Nephron (organoid): ENCODE measurements around the gene CDH23.

Source experiments
- H3K27ac Mint-ChIP-seq, 3 experiments: 2 replicates each; pipeline ENCODE4 v1.8.0; 2020; ENCODE audit warnings: mixed read lengths in 3 of 3, mild to moderate bottlenecking in 2 of 3, moderate library complexity in 1 of 3
- H3K27me3 Mint-ChIP-seq: 2 replicates; pipeline ENCODE4 v1.8.0; 2021; ENCODE audit warnings: low read depth, mild to moderate bottlenecking, moderate library complexity, mixed read lengths
- H3K36me3 Mint-ChIP-seq: 2 replicates; pipeline ENCODE4 v1.8.0; 2020; ENCODE audit warnings: low read depth, mixed read lengths
- H3K4me1 Mint-ChIP-seq: 2 replicates; pipeline ENCODE4 v1.8.0; 2020; ENCODE audit warnings: mixed read lengths
- H3K4me3 Mint-ChIP-seq, 3 experiments: 2 replicates each; pipeline ENCODE4 v1.8.0; 2020; ENCODE audit warnings: mild to moderate bottlenecking in 3 of 3, mixed read lengths in 3 of 3, moderate library complexity in 2 of 3
- H3K9me3 Mint-ChIP-seq: 2 replicates; pipeline ENCODE4 v1.8.0; 2020; ENCODE audit warnings: mixed read lengths
- TF ChIP-seq, protein P1 (sequence below), 3 experiments: fragments of 200-600 bp; sonication (generic); IDR thresholded peaks; one replicate each; pipeline ENCODE4 v1.5.0; 2021; ENCODE audit warnings: antibody characterized with exemption in 3 of 3; ENCODE audit not compliant: unreplicated experiment in 3 of 3

Gene CDH23

DNA sequence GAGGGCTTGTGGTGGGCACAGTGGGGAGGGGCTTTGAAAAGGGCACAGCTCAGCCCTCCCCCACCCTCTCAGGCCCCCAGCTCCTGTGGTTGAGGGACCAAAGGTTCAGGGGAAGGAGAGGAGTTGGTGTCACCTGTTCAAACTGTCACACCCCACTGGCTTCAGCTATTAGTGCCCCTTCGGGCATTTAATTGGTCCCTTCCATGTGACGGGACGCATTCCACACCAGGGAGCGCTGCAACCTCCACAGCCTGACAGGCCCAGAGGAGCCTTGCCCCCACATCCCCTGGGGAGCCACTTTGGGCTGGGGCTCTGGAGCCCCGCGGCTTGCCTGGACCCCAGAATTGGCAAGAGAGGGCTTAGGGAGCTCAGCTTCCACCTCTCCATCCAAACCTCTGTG, 247.2 kb downstream of the CDH23 start:
- no peak overlapping the region for H3K4me3 Mint-ChIP-seq
- H3K27me3 Mint-ChIP-seq, result peaks cover 37% of the 10 kb centered on the region
- peaks cover 40% of the 10 kb centered on the region for H3K4me1 Mint-ChIP-seq
- TF ChIP-seq, protein P1, sequence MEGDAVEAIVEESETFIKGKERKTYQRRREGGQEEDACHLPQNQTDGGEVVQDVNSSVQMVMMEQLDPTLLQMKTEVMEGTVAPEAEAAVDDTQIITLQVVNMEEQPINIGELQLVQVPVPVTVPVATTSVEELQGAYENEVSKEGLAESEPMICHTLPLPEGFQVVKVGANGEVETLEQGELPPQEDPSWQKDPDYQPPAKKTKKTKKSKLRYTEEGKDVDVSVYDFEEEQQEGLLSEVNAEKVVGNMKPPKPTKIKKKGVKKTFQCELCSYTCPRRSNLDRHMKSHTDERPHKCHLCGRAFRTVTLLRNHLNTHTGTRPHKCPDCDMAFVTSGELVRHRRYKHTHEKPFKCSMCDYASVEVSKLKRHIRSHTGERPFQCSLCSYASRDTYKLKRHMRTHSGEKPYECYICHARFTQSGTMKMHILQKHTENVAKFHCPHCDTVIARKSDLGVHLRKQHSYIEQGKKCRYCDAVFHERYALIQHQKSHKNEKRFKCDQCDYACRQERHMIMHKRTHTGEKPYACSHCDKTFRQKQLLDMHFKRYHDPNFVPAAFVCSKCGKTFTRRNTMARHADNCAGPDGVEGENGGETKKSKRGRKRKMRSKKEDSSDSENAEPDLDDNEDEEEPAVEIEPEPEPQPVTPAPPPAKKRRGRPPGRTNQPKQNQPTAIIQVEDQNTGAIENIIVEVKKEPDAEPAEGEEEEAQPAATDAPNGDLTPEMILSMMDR (IDR thresholded peaks at IDR 0.05; ENCODE audit: unreplicated experiment in 3 of 3), result no peak
- H3K27ac Mint-ChIP-seq, result no peak overlapping the region
- H3K9me3 Mint-ChIP-seq, result no peaks in the 10 kb centered on the region
- H3K36me3 Mint-ChIP-seq, result no peaks in the 10 kb centered on the region

DNA sequence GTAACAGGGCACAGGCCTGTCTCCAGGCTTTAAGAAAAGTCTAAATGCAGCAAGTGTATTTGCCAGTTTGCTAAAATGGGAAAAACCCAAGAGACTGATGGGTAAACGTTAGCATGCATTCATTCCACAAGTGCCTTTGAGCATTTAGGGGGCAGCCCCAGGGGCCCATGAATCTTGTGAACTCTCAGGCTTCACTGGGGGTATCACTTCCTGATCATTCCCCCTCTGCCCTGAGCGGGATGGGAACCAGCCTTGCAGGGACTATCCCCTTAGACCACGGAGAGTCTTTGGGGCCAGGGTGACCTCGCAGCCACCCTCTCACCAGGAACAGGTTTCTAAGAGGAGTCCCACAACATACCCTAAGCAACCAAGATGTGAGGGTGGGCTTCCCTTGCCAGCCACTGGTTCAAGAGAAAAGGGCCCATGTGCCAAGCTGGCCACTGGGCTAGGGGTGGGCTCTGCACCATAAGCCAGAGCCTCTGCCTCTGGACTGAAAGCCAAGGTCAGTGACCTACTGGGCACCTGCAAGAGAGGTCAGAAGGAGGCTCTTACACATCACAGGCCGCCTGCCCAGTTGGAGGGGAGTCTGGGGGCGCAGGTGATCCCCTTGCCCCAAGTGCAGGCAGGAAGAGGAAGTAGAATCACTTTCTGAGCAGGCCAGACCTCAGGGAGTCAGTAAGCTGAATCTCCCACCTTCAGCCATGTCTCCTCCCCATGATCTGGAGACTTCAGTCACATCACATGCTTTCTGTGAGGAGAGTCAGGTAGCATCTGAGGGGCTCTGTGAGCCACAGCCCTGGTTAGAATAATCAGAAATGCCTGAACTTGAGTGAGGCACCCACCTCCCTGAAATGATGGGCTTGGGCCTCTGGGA, 247.8 kb downstream of the CDH23 start:
- TF ChIP-seq, protein P1 (IDR thresholded peaks at IDR 0.05; ENCODE audit: unreplicated experiment in 3 of 3), result no peak
- Mint-ChIP-seq H3K4me3 (no peak overlapping the region), H3K36me3 (no peaks in the 10 kb centered on the region), H3K27me3 (peaks cover 39% of the 10 kb centered on the region), H3K4me1 (peaks cover 42% of the 10 kb centered on the region), H3K9me3 (no peaks in the 10 kb centered on the region), H3K27ac (no peak overlapping the region)

DNA sequence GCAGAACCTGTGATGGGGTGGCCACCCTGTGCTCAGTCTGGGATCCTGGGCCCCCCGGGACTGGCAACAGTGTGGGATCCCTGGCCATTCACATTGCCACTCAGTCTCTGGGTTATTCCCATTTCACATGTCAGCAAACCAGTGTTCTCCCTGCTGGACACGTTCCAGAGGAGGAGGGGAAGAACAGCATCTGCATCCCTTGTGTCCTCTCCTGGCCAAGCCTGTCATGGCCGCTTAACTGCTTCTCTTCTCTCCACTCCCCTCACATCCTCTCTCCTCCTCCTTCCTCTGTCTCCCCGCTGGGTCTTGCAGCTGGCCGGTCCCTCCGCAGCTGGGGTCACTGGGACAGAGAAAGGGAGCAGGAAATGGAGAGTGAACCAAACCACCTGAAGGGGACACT, 248.5 kb downstream of the CDH23 start:
- TF ChIP-seq, protein P1 (IDR thresholded peaks at IDR 0.05; ENCODE audit: unreplicated experiment in 3 of 3), result no peak
- Mint-ChIP-seq H3K36me3 (no peaks in the 10 kb centered on the region), H3K27me3 (peaks cover 35% of the 10 kb centered on the region), H3K9me3 (no peaks in the 10 kb centered on the region), H3K27ac (no peak overlapping the region), H3K4me1 (peaks cover 35% of the 10 kb centered on the region), H3K4me3 (no peak overlapping the region)

DNA sequence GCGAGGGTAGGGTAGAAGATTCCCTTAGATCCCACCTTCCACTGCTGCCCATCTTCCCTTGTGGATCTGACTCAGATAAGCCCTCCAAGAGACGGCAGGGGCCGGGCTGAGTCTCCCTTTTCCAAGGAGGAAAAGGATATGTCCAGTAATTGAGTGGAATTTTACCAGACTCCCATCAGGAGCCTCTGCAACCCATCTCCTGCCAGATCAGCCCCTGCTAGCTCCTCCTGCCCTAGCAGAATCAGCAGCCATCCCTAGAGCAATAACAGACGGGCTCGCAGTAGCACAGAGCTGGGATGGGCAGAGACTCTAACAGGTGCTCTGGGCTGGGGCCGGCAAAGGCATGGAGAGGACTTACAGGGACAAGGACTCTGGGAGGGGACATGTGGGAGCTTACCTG, 249.3 kb downstream of the CDH23 start:
- peaks cover 38% of the 10 kb centered on the region for H3K27me3 Mint-ChIP-seq
- no peaks in the 10 kb centered on the region for H3K9me3 Mint-ChIP-seq
- TF ChIP-seq, protein P1 (IDR thresholded peaks at IDR 0.05; ENCODE audit: unreplicated experiment in 3 of 3), result no peak
- H3K4me3 Mint-ChIP-seq, result no peak overlapping the region
- peak overlapping the region in 1 of 3 experiments; percentile 16 for H3K27ac Mint-ChIP-seq
- H3K36me3 Mint-ChIP-seq, result no peaks in the 10 kb centered on the region
- peaks cover 33% of the 10 kb centered on the region for H3K4me1 Mint-ChIP-seq

DNA sequence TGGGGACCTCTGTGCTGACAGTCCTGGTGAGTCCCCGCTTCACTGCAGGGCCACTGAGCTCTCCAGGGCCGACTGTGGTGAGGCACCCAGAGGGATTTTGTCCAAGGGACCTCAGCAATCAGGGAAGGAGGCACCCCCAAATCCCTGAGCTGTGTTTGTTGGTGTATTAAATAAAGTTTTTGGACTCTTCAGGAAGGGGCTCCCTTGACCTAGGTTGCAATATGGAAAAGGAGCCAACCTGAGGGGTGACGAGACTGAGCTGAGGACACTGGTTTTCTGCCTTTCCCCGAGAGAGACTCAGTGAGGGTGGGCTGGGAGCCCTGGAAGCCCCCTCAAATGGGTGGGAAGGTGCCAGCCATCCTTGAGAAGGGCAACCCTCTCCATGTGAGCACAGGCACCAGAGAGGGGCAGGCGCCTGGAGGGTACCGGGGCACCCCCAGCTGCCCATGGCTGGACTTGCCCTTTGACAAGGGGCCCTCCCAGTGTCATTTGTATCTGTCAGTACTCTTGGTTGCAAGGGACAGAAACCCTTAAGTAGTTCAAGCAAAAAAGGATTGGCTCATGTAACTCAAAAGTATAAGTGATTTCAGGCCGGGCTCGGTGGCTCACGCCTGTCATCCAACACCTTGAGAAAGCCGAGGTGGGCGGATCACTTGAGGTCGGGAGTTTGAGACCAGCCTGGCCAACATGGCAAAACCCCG, 250.0 kb downstream of the CDH23 start:
- Mint-ChIP-seq H3K27ac (no peak overlapping the region), H3K4me1 (peaks cover 33% of the 10 kb centered on the region), H3K9me3 (no peaks in the 10 kb centered on the region), H3K27me3 (peaks cover 42% of the 10 kb centered on the region), H3K4me3 (no peak overlapping the region), H3K36me3 (no peaks in the 10 kb centered on the region)
- TF ChIP-seq, protein P1 (IDR thresholded peaks at IDR 0.05; ENCODE audit: unreplicated experiment in 3 of 3), result no peak
